Muscle layer of colon (tissue), 2 donors: ENCODE measurements around the gene ZYG11B.
"Not testable (repeated sequence)": the region's sequence is repeated elsewhere in the genome, so short reads cannot be mapped to it uniquely, and the experiment has no call there.

ENCODE experiments used
- H3K27ac ChIP-seq: one replicate; pipeline ENCODE4 v1.7.0; 2013; ENCODE audit warnings: low read depth, mild to moderate bottlenecking, low read length, moderate library complexity
- H3K27me3 ChIP-seq, 2 donors: one replicate each; pipeline ENCODE4 v1.7.0; 2013; ENCODE audit warnings: low read length in 2 of 2, mild to moderate bottlenecking in 2 of 2; ENCODE audit not compliant: insufficient read depth in 2 of 2, control insufficient read depth in 1 of 2
- H3K36me3 ChIP-seq: one replicate; pipeline ENCODE4 v1.7.0; 2013; ENCODE audit warnings: mild to moderate bottlenecking, low read length; ENCODE audit not compliant: insufficient read depth
- H3K4me1 ChIP-seq: one replicate; pipeline ENCODE4 v1.7.0; 2013; ENCODE audit warnings: mild to moderate bottlenecking, low read length; ENCODE audit not compliant: insufficient read depth
- H3K4me3 ChIP-seq, 2 donors: one replicate each; pipeline ENCODE4 v1.7.0; 2013; ENCODE audit warnings: low read length in 2 of 2, low read depth in 1 of 2, mild to moderate bottlenecking in 1 of 2, moderate library complexity in 1 of 2
- H3K9ac ChIP-seq: one replicate; pipeline ENCODE4 v1.7.0; 2013; ENCODE audit warnings: low read length
- H3K9me3 ChIP-seq: one replicate; pipeline ENCODE4 v1.7.0; 2013; ENCODE audit warnings: mild to moderate bottlenecking, low read length
- donor health status: abdominal sarcoma.
- donor health status: Adenocarcinoma of cecum.

ZYG11B gene

DNA sequence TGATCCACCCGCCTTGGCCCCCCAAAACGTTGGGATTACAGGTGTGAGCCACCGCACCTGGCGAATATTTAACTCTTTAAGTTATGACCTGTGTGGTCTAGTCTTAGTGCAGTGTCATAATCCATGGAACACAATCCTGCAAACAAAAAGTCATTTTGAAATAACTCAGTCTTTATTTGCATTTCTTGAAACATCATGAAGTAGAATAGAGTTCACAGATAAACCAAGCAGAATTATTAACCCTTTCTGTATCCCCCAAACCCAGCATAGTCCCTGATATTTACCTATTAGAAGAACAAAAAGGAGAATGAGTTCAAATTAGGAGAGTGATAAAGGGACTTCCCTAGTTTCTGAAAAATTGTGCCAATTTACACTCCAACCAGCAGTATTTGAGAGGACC lies 19.9 kb downstream of the ZYG11B start:
- Histone ChIP-seq H3K27me3 (no peaks in the 10 kb centered on the region), H3K4me1 (peaks cover 19% of the 10 kb centered on the region), H3K27ac (no peak overlapping the region), H3K9ac (no peak overlapping the region), H3K4me3 (no peak overlapping the region), H3K36me3 (no peaks in the 10 kb centered on the region), H3K9me3 (no peaks in the 10 kb centered on the region)

DNA sequence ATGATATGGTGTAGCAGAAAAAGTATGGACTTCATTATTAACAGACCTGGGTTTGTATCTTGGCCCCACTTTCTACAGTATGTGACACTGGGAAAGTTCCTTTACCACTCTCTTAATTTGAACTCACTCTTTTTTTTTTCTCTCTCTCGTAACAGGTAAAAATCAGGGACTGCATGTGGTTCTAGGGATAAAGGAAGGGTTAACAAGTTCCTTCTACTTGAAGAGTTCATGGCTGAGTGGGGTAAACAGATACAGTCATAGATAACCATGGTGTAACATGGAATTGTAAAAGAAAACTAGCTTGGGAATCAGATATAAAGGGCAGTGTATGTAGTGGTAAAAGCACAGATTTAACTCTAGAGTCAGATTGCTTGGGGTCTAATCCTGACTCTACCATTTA lies 21.2 kb downstream of the ZYG11B start:
- Histone ChIP-seq H3K27me3 (no peaks in the 10 kb centered on the region), H3K4me1 (peaks cover 21% of the 10 kb centered on the region), H3K9ac (no peak overlapping the region), H3K36me3 (no peaks in the 10 kb centered on the region), H3K4me3 (no peak overlapping the region), H3K9me3 (no peaks in the 10 kb centered on the region), H3K27ac (no peak overlapping the region)

DNA sequence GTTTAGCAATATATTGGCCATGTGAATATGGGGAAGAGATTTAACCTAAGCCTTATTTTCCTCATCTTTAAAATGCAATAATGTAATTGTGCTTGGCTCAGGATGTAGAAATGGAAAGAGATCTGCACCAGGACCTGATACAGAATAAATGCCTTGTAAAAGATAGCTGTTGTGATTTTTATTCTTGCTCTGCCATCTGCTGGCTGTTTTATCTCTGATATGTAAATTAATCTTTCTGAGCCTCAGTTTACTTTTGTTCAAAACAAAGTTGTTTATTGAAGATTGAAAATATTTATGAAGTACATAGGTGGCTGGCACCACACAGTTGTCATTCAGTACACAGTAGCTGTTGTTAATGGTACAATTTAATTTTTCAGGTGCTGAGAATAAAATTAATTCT lies 21.9 kb downstream of the ZYG11B start:
- no peaks in the 10 kb centered on the region for H3K36me3 ChIP-seq
- H3K9ac ChIP-seq, result no peak overlapping the region
- H3K27me3 ChIP-seq, result no peaks in the 10 kb centered on the region
- no peak overlapping the region for H3K4me3 ChIP-seq
- H3K27ac ChIP-seq, result no peak overlapping the region
- no peaks in the 10 kb centered on the region for H3K9me3 ChIP-seq
- peaks cover 27% of the 10 kb centered on the region for H3K4me1 ChIP-seq

DNA sequence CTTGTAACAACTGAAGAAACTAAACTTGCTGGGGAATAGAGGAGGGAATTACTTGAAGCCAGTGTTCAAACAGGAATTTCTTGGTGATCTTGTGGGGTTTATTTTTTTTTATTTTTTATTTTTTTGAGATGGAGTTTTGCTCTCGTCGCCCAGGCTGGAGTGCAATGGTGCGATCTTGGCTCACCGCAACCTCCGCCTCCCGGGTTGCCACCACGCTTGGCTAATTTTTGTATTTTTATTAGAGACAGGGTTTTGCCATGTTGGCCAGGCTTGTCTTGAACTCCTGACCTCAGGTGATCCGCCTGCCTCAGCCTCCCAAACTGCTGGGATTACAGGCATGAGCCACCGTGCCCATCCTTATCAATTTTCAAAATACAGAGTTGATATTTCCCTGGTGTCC lies 23.2 kb downstream of the ZYG11B start:
- H3K36me3 ChIP-seq, H3K9ac ChIP-seq, H3K4me3 ChIP-seq, H3K9me3 ChIP-seq, H3K27ac ChIP-seq, H3K27me3 ChIP-seq: not testable (repeated sequence)
- H3K4me1 ChIP-seq, result peaks cover 27% of the 10 kb centered on the region

DNA sequence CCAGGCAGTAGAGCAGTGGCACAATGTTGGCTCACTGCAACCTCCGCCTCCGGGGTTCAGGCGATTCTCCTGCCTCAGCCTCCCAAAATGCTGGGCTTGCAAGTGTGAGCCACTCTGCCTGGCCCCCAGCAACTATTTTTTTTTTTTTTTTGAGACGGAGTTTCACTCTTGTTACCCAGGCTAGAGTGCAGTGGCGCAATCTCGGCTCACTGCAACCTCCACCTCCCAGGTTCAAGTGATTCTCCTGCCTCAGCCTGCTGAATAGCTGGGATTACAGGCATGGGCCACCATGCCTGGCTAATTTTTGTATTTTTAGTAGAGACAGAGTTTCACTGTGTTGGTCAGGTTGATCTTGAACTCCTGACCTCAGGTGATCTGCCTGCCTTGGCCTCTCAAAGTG lies 23.9 kb downstream of the ZYG11B start:
- not testable (repeated sequence) for H3K9me3 ChIP-seq, H3K4me3 ChIP-seq, H3K27me3 ChIP-seq, H3K36me3 ChIP-seq, H3K27ac ChIP-seq, H3K9ac ChIP-seq
- peaks cover 27% of the 10 kb centered on the region for H3K4me1 ChIP-seq

DNA sequence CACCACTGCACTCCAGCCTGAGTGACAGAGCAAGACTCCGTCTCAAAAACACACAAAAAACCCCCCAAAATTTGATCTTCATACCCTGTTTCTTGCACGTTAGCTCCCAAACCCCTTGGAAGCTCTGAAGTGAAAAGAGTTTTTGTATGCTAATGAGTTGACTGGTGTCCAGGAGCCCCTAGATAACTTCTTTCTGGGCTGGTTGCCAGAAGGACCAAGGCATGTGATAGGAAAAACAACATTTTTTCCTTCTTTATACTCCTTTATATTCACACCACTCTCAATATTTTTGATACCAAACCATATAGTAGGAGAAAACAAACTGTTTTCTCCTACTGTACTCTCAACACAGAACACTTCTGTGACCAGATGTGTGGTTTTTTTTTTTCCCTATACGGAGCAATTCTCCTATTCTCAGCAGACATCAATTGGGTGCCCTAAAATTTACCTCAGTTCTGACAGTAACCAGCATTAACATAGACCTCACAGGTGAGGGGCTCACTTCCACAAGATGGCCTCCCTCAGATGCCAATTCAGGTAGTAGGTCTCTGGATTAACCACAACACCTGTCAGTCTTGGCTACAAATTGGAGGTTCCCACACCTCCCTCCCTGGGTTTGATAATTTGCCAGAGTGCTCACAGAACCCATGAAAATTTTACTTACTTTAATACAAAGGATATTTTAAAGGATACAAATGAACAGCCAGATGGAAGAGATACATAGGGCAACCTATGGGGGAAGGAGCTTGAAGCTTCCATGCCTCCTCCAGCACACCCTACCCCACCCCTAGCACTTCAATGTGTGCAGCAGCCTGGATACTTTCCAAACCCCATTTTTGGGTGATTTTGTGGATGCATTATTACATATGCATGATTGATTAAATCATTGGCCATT lies 25.6 kb downstream of the ZYG11B start:
- H3K36me3 ChIP-seq, result peaks cover 4% of the 10 kb centered on the region
- no peaks in the 10 kb centered on the region for H3K27me3 ChIP-seq
- no peak overlapping the region for H3K9ac ChIP-seq
- peaks cover 27% of the 10 kb centered on the region for H3K4me1 ChIP-seq
- H3K27ac ChIP-seq, result no peak overlapping the region
- no peak overlapping the region for H3K4me3 ChIP-seq
- H3K9me3 ChIP-seq, result no peaks in the 10 kb centered on the region

DNA sequence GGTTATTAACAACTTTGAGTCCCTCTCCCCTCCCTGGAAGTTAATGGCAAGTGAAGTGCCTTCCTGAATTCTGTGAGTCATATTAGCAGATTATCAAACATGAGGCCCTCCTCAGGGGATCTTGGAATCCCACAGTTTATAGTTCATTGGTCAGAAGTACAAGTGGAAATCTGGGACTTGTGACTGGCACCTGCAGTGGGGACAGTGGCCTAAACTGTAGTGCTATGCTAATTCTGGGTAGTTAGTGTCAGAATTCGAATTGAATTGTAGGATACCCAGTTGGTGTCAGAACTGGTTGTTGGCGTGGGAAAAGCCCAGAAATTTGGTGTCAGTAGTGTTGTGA lies 26.2 kb downstream of the ZYG11B start:
- Histone ChIP-seq H3K36me3 (peaks cover 10% of the 10 kb centered on the region), H3K27me3 (no peaks in the 10 kb centered on the region), H3K9ac (no peak overlapping the region), H3K4me1 (peaks cover 27% of the 10 kb centered on the region), H3K27ac (no peak overlapping the region), H3K4me3 (no peak overlapping the region), H3K9me3 (no peaks in the 10 kb centered on the region)

DNA sequence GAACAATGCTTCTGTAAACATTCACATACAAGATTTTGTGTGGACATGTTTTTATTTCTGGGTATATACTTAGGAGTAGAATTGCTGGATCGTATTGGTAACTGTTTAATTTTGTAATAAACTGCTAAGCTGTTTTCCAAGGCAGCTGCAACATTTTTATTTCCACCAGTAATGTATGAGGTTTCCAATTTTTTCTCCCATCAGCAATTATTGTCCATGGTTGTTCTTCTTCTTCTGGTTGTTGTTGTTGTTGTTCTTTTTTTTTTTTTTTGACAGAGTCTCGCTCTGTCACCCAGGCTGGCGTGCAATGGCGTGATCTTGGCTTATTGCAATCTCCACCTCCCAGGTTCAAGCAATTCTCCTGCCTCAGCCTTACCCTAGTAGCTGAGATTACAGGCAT lies 26.9 kb downstream of the ZYG11B start:
- Histone ChIP-seq H3K27me3 (no peaks in the 10 kb centered on the region), H3K4me1 (peaks cover 27% of the 10 kb centered on the region), H3K9me3 (no peaks in the 10 kb centered on the region), H3K4me3 (no peak overlapping the region), H3K9ac (no peak overlapping the region), H3K36me3 (peaks cover 11% of the 10 kb centered on the region), H3K27ac (no peak overlapping the region)

DNA sequence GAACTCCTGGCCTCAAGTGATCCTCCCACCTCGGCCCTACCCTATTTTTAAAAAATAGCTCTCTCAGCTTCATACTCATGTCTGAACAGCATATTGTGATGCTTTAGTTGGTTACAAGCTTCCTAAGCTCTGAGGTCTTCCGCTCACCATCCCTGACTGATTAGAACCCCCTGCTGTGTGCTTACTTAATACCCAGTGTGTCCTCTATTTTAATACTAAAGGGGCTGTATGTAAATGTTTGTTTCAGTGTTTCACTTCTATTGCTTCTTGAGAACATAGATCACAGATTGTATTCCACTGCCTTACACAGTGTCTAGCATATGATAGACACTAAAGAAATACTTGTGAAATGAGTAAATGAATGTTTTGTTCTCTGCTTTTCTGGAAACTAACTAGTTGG lies 29.8 kb downstream of the ZYG11B start:
- H3K4me1 ChIP-seq, result peaks cover 16% of the 10 kb centered on the region
- no peak overlapping the region for H3K4me3 ChIP-seq
- H3K27me3 ChIP-seq, result no peaks in the 10 kb centered on the region
- H3K27ac ChIP-seq, result no peak overlapping the region
- peaks cover 11% of the 10 kb centered on the region for H3K36me3 ChIP-seq
- no peaks in the 10 kb centered on the region for H3K9me3 ChIP-seq
- no peak overlapping the region for H3K9ac ChIP-seq

DNA sequence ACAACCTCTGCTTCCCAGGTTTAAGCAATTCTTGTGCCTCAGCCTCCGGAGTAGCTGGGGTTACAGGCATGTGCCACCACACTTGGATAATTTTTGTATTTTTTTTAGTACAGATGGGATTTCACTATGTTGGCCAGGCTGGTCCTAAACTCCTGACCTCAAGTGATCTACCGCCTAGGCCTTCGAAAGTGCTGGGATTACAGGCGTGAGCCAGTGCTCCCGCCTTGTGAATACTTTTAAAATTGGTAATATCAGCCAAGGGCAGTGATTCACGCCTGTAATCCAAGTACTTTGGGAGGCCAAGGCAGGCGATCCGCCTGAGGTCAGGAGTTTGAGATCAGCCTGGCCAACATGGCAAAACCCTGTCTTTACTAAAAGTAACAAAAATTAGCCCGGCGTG lies 33.7 kb downstream of the ZYG11B start:
- Histone ChIP-seq H3K9me3 (no peaks in the 10 kb centered on the region), H3K27ac (no peak overlapping the region), H3K27me3 (no peaks in the 10 kb centered on the region), H3K4me3 (no peak overlapping the region), H3K9ac (no peak overlapping the region), H3K36me3 (peaks cover 11% of the 10 kb centered on the region), H3K4me1 (no peaks in the 10 kb centered on the region)

DNA sequence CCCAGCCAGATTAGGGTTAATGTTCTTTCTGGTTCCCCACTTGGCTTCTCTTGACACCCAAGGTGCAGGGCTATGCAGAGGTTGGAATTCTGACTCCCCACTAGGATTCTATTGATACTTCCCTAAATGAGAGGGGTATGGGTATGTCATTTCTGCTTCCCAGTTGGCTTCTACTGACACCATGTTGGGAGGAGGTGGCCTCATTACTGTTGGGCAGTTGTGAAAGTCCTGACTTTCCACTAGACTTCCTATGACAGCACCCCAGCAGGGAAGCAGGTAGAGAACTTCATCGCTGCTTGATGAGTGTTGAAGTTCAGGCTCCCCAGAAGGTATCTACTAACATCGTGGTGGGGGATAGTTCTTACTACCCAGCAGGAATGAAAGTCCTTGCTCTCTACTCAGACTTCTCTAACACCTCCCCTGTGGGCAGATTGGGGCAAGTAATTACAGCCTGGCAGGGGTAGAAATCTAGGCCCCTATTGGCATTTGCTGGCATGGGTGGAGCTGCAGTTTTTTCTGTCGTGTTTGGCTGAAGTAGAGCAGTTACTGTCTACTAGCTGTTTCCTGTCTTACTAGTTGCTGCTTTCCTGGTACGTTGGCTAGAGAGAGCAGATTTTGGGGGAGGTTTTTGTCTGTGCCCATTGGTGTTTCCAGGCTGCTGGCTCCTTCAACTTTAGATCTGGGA lies 41.5 kb downstream of the ZYG11B start:
- Histone ChIP-seq H3K27ac (no peak overlapping the region), H3K27me3 (no peaks in the 10 kb centered on the region), H3K36me3 (no peaks in the 10 kb centered on the region), H3K9ac (no peak overlapping the region), H3K4me3 (no peak overlapping the region), H3K4me1 (no peaks in the 10 kb centered on the region), H3K9me3 (no peaks in the 10 kb centered on the region)
